GF-D8 (cell line): Measurements from ENCODE around the gene RCSD1.

ENCODE experiments used
- DNase-seq: peaks from one replicate; lab custom pipeline; 2025; lab: John Stamatoyannopoulos, UW

Gene RCSD1

GRCh38 chr1:167641786-167642500 lies 11.9 kb downstream of the RCSD1 start:
- no peak for DNase-seq

DNA sequence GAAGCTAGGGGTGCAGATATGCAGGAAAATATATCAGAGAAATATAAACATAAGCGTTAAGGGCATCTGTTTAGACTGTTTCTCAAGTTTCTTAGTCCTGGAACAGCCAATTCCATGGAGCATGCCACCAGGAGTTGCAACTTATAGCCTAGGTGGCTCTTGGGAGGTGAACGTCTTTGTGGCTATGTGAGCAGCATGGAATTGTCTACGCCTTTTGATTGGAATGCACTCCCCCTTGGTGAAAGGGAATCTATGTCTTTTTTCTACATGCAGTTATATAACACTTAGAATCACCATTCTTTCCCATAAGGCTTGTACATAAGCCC lies 12.4 kb downstream of the RCSD1 start:
- no peak for DNase-seq

DNA sequence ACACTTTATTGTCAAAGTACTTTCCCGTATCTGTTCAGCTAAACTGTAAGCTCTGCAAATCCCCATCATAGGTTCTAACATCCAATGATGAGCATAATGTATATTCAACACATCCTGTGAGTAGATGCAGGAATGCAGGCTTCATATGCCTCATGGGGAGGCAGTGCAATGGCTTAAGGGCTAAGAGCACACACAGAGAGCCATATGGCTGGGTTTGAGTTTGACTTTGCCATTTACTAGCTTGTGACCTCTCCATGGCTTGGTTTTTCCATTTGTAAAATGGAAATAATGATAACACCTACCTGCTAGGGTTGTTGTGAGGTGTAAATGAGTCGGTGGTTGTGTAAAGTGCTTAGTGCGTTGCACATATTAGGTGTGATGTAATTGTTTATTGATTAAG lies 13.4 kb downstream of the RCSD1 start:
- no peak for DNase-seq

GRCh38 chr1:167644551-167644950 lies 14.5 kb downstream of the RCSD1 start:
- no peak for DNase-seq

- peak; percentile 30 for DNase-seq
Observed at GRCh38 chr1:167645140-167645541, 15.1 kb downstream of the RCSD1 start.

GRCh38 chr1:167645625-167646414 lies 15.8 kb downstream of the RCSD1 start:
- DNase-seq: no peak

DNA sequence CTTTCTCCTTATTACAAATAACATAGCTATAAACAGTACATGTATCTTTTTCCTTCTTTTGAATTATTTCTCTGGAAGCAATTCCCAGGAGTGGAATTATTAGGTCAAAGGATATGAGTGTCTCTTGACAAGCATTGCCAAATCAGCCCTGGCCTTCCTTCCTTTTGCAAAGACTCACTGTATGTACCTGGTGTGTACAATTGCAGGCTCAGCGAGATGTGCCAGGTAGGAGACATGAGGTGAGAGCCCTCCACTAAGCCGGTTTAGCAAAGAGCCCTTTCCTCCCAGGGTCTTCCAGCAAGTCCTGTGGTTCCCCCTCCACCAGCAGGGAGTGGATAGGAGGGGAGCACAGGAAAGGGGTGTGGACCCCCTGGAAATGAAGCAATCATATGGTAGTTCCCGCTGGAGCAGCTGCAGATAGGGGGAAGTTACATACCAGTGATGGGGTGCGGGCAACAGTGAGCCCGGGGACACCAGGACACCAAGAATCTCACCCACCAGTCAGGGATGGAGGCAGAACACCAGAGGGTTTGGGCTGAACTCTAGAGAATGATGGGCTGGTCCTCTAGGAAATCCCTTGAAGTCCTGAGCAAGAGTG lies 18.3 kb downstream of the RCSD1 start:
- DNase-seq: peak; percentile 46

- peak; percentile 69 for DNase-seq
Observed at GRCh38 chr1:167648978-167649744, 19.1 kb downstream of the RCSD1 start.

DNA sequence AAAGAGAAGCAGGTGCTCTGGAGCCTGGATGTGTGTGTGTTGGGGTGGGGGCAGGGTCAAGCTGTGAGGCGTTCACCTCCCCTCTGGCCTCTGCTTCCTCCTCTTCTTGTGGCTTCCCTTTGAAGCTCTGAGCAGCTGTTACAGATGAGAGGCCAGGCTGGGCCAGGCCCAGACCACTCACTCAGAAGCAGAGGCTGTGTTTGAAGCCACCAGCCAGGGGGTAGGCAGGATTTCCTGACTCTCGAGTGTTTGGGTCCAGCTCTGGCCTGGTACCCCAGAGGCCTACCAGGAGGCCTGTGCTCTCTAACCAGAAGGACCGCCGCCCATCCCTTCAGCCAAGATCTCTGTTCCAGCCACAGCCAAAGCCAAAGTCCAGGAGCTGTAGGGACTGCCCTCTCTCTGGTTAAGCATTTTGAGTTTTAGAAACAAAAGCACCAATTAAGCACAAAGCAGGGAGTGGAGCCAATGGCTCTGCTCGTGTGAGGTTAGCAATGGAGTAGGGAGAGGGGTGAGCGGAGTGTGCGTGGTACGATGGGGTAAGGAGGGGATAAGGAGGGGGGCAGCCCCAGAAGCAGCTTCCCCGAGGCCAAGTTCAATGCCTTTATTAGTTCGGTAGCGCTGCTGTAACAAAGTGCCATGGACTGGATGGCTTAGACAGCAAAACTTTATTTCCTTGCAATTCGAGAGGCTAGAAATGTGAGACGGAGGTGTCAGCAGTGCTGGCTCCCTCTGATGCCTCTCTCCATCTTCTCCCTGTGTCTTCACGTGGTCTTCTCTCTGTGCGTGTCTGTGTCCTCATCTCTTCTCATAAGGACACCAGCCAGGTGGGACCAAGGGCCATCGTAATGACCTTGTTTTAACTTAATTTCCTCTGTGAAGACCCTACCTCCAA lies 20.5 kb downstream of the RCSD1 start:
- peak; percentile 70 for DNase-seq

DNA sequence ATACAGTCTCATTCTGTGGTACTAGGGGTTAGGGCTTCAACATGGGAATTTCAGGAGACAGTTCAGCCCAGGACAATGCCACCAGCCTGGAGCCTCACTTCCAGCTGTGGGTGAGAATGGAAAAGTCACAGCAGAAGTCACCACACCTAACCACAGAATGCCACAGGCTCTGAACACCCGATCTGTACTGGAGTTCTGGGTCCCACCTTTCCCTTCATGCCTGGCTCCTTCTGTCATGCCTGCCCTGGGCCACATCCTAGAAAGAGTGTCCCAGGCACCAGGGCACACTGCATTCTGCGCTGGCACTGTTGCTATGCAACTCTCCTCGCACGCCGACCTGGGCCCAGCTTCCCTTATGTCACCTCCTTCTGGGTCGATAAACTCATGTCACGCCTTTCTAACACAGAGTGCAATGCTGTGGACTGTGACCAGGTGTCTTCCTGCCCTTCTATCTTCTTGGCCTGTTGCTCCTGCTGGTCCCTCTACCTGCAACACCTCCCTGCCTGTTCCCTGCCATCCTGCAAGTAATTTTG lies 21.2 kb downstream of the RCSD1 start:
- DNase-seq: no peak

DNA sequence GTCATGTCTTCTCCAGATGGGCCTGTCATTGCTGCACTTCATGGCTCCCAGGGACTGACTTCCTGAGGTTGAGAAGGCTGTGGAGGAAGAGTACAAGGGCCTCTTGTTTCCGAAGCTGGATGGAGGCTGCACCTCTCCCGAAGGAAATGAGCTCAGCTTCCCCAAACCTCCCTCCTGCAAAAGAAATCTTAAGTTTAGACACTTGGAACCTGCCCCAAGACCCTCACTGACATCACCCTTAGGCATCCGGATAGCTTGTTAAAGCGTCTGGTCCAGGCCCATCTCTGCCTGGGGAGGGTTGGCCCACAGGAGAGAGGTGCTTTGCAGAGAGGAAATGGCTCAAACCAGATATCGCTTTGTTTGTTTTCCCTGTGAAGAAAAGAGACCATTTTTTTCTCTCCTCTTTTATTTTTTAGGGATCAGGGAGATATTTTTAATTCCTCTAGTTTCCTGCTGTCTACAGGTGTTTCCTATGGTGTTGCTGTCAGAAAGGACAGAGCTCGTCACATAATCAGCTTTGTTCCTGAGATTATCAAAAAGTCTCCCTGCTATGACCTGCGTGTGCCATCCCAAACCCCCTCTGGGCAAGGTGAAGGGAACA lies 25.0 kb downstream of the RCSD1 start:
- DNase-seq: no peak

GRCh38 chr1:167656657-167657056 lies 26.6 kb downstream of the RCSD1 start:
- no peak for DNase-seq

- DNase-seq: peak; percentile 56
Observed at GRCh38 chr1:167658574-167659328, 28.7 kb downstream of the RCSD1 start.

DNA sequence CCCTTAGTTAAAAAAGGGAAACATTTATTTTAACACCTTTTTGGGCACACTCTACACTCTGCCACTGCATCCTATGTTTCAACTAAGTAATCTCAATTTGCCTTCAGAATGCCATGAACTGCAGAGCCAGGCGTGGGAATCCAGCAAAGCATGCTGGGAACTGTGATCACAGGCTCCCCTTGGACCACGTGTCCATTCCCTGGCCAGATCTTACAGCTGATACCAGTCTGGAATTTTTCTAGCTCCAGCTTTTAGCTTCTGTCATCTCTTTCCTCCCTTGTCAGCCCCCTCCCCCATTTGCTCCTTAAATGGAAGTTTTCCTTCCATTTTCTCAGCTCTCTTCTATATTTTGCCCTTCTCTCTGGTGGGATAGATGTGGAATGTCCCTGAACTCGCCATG lies 29.4 kb downstream of the RCSD1 start:
- no peak for DNase-seq

DNA sequence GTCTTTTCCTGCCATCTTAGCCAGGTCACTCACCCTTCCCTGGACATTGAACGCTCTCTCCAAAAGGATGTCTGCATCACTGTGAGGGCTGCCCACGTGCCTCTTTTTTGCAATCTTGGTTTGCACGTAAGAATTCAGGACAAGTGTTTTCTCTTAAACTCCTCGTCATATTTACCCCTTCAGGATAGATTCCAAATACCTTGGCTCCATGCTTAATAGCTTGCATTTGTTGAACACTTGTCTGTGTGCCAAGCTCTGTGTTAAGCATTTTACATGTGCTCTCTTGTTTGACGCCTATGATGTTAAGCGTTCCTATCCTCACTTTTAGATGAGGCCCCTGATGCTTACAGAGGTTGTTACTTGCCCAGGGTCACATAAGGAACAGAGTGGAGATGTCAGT lies 29.8 kb downstream of the RCSD1 start:
- DNase-seq: no peak

- no peak for DNase-seq
Observed at GRCh38 chr1:167661527-167662426, 31.7 kb downstream of the RCSD1 start.

DNA sequence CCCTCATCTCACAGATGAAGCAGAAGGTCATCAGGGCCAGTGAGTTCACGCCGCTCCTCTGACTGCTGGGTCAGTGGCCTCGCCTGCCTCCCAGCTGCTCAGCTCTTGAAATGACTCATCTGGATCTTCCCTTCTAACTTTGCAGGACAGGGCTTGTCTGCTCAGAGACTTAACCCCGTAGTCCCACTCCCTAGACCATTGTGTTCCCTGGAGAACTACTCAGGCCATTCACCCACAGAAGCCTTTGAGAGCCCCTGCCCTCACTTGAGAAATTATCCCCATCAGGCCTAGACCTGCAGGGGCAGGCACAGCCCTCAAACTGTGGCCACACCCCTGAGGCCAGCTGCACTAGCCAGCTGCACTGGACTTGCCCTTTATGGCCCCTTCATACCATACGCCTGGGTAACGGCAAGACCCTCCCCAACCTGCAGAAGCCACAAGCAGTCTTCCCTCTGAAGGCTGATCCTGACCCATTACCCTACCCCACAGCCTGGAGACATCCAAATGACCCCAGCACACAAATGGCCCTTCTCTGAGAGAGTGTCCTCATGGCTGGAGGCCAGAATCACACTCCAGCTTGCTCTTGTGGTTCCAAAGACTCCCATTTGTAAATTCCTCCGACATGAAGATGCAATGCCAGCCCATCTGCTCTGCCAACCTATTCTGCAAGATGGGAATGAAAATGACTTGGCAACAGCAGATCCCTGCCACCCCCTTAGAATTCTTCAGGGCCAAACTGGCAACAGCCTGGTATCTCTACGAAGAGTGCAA lies 33.2 kb downstream of the RCSD1 start:
- DNase-seq: no peak

- DNase-seq: no peak
Observed at GRCh38 chr1:167665469-167665868, 35.4 kb downstream of the RCSD1 start.
